Stimulated activated CD4-positive, alpha-beta T cell treated with anti-CD3 and anti-CD28 coated beads, Interleukin-12 subunit alpha, Interleukin-12 subunit beta, amount 100 ng/mL, for 24 hours (primary cell): ENCODE data around the gene SEMA5B.

Experiments
- DNase-seq, 2 experiments: peaks; one replicate each; pipeline ENCODE4 v3.0.0-alpha.2; 2020; ENCODE audit warnings: low read depth in 2 of 2

SEMA5B gene

DNA sequence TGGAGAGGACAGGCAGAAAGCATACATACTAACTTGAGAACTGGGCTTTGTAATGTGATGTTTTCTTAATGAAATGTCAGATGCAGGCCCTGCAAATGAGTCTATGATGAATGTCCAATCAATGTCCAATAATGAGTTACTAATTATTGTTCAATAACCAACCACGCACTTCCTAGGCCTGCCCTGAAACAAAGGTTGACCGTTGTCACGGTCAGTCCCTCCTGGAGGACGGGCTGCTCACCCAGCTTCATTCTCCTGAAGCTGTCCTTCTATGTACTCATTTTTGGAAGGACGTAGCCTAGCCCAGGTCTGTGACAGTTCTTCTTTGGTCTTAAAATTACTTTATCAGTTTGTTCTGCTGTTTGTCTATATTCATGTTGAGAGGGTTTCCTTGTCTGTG, 30.9 kb upstream of the SEMA5B start:
- DNase-seq, result no peak

DNA sequence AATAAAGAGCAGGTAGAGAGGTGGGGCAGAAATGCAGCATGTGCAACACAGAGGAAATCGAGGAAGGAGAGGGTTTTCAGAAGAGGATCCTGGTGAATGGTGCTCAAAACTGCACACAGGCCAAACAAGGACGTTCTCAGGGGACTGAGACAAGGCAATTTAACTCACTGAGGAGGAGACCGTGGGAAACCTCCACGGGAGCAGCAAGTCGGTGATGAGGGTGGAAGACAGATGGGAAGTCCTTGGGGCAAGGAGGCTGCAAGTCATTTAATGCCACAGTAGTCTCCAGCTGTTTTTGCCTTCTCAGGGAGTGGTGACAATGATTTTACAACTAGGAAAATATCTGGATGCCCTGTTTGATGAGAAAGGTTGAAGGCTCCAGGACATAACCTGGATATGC, 27.8 kb upstream of the SEMA5B start:
- no peak for DNase-seq

GRCh38 chr3:123054931-123055330, 27.4 kb upstream of the SEMA5B start:
- DNase-seq, result no peak

DNA sequence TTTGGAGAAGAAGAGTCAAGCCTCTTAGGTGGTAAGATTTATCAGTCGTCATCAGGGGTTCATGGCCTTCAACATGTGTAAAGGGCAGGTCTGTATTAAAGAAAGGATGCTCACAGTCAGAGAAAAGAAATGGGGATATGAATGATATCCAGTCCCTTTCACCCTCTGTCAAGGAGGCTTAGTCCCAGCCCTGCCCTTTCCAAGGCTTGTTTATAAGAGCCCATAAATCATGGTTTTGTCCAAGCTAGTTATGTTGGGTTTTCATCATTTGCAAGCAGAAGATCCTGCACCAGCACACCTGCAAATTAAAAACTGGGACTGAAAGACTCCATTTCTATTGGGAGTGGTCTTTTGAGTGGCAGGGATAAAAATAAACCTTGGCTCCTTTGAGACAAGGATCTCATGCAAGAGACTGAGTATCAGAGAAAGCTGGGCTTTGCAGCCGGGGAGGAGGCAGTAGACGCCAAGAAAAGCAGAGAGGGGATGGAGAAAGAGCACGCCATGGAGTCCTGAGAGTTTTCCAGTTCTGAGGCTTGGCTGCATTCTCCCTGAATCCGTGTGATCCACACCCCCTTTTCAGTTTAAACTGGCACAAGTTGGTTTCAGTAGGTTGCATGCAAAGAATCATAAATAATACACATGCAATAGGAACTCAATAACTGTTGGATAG, 26.7 kb upstream of the SEMA5B start:
- no peak for DNase-seq

GRCh38 chr3:123053107-123053506, 25.5 kb upstream of the SEMA5B start:
- no peak for DNase-seq

GRCh38 chr3:123050666-123051065, 23.1 kb upstream of the SEMA5B start:
- DNase-seq, result no peak

GRCh38 chr3:123048480-123049237, 21.1 kb upstream of the SEMA5B start:
- DNase-seq, result no peak

DNA sequence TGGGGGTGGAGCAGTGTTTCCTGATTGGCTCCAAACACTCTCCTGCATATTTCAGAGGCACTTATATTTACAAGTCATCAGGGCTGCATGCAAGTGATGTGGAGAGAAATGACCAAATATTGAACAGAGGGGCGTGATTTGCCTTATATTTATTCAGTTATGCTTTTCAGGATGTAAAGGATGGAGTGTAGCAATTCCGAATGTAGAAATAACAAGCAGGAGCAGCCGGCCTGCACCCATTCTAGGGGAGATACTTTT, 19.4 kb upstream of the SEMA5B start:
- no peak for DNase-seq

DNA sequence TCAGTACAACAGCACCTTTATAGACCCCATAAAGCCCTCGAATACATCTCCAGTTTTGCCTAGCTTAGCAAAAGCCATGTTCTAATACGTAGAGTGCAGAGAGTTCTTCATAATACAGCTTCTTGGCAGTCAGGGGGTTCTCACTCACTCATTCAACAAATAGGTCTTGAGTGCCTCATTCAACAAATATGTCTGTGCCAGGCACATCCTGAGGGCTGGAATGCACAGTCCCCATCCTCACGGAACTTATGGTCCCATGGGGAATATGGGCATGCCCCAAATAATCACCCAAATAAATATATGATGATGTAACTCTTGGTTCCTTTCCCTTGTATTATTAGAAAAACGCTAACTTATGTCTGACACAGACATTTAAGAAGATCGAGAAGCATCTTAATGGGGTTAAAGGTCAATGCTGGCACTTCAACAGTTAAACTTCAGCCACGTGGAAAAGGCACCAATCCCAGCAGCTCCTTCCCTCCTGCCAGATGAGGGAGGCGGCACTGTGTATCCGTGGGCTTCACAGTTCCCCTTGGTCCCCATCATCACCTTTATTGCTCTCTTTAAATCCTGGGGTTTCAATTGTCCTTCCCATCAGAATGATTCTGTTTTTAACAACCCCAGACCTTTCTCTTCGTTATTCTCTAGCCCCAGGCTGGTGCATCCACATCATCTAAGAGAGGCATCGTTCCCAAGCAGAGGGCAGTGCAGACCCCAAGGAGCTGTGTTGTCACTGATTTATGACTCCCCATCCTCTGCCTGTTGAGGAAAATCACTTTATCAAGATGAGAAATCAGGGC, 18.9 kb upstream of the SEMA5B start:
- DNase-seq, result no peak

DNA sequence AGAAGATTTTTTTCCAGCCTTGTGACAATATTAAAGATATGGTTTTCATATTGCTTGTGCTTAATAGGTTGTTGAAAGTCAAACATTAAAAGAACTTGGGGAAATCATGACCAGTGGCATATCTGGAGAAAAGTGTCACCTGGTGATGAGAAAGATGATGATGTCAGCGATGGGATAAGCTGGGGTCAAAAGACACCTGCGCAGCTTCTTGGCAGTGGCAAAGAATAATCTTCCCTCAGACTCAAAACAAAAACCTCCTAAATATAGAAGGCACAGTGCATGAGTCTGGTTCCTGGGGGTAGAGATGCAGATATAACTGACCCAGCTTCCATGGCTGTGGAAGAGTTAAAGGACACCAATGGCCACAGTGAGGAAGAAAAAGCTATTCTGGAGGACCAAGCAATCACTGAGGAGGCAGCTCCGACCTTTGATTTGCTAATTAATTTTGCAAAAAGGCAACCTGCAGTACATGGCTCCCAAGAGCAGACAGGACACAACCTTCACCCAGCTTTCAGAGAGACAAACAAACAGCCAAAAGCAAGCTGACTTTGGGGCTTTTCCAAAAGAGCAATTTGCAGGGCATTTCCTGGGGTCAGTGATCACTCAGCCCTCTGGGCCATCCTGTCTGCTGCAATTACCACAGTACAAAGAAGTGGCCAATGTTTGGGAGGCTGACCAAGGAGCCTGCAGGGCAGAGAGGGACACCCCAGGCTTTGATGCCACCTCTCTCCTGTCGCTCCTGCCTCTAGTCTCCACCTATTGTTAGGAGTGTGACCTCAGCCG, 17.6 kb upstream of the SEMA5B start:
- no peak for DNase-seq

GRCh38 chr3:123042413-123042812, 14.8 kb upstream of the SEMA5B start:
- no peak for DNase-seq

GRCh38 chr3:123039178-123039577, 11.6 kb upstream of the SEMA5B start:
- DNase-seq, result no peak

DNA sequence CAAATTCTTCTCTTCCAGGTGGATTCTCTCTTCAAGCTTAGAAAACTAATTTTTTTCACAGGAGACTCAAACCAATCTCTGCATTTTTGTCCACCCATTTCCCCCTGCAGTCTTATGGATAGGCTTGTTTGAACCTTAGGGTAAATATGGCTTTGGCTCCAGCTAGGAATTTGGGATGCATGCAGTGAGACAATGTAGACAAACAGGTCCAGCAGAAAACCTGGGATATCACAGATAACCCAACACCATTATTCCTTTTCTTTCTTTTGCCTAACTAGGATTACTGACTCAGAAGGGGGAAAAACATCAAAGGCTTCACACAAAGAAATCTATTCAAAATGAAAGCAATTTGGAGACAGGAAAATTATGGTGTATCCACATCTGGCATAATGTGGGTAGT, 11.2 kb upstream of the SEMA5B start:
- no peak for DNase-seq

DNA sequence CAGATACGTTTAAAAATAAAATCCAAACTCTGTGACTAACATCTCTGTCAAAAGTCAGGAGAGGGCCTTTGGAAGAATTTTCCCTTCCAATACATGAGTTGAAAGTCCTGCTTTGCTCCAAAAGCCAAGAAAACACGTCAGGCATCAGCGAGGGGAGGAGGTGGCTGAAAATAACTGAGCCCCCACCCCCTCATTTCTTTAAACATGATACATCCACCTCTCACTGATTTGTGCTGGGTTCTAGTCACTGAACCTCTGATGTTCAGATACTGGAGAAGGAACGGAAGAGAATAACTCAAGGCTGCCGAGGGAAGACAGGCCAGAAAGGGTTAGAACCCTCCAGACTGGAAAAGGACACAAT, 9.4 kb upstream of the SEMA5B start:
- DNase-seq, result no peak

DNA sequence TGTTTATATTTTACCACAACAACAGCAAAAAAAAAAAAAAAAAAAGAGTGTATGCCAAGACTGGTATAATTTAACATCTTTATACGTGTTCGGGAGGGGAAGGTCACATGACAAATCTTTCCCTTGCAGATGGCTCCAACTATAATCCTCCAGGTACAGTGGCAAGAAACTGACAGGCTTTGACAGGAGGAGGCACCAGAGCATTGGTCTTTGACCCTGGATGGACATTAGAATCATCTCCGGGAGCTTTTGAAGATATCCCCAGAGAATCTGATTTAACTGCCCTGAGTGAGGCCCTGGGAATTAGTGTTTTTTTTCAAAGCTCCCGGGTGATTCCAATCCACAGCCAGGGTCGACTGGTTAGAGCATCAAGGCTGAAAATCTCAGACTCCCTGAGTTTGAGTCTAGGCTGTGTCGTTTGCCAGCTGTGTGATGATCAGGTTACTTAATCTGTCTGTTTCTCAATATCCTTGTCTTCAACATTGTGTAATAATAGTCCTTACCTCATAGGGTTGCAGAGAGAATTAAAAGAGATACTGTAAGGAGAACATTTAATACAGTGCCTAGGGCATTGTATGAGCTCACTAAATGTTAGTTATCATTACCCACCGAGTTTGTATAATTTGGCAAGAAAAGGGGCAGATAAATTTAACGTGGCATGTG, 8.9 kb upstream of the SEMA5B start:
- no peak for DNase-seq

DNA sequence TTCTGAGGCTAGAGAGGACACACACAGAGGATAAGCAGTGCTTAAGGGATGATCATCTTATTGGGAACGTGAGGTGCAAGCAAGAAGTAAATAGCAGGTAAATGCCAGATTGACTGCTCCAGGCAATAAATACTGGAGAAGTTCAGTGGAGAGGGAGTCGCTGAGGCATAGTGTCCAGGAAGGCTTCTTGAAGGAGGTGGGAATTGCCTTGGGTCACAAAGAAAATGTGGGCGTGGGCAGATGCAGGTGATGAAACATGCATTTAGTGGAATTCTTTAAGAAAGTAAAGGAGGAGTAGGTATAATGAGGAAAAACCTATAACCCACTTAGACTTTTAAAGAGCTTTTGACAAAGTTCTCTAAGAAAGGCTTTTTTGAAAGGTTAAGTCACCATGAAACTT, 7.4 kb upstream of the SEMA5B start:
- DNase-seq, result no peak

DNA sequence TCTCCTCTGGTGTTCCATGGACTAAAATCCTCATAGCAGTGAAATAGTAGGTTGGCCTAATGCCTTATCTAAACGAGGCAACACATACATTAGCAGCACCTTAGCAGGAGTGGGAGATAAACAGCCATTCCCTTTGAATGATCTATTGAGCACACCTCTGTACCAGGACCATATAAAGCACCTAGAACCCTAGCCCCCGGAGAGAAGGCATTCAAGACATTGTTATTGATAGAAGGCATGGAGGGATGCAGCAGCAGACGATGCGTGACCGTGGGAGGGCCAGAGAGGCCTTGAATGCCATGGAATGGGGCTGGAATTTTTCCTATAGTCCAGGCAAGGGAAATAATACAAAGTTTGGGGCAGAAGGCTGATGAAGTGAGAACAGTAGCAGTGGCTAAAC, 6.6 kb upstream of the SEMA5B start:
- no peak for DNase-seq

DNA sequence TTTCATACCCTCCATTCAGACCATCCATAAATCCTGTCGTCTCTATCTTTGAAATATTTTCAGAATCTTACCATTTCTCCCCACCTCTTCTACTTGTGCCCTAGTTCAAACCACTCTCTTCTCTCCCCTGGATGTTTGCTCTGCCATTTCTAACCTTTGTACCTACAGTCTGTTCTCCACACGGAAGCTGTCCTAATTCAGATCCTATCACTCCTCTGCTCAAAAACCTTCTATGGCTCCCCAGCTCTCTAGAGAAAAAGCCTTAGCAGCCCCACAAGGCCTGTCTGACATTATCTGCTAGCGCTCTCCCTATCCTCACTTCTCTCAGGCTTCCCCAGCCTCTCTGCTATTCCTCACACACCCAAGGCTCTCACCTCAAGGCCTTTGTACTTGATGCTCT, 4.5 kb upstream of the SEMA5B start:
- no peak for DNase-seq

GRCh38 chr3:123031051-123031450, 3.5 kb upstream of the SEMA5B start:
- no peak for DNase-seq

DNA sequence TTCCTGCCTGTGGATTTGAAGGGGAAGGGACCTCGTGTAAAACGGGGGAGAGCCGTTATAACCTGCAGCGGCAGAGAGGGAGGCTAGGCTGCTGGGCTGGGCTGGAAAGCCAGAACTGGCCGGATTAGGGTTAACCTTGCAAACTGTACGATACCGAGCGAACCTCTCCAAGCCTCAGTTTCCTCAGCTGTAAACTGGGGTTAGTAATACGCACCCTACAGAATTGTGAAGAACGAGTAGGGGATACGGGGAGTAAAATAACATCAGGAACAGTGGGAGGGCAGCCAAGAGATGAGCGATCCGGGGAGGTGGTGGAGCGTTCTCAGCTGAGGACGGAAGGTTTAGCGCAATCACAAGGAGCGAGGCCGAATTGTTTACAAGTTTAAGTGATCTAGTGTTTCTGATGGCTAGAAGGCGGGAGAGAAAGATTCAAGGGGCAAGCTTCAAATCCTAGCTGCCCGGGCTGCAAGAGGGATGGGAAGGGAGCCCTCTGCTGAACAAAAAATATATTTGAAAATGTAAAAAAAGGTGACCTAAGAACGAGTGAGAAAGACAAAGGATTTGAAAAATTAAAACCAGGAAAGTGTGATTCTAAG, 768 bp upstream of the SEMA5B start:
- no peak for DNase-seq

GRCh38 chr3:123026565-123027291, 835 bp downstream of the SEMA5B start:
- DNase-seq, result no peak
